GM19351 (cell line): Measurements from ENCODE around the gene NMUR2.

Source experiments
- ATAC-seq: cut with Tn5 transposase; IDR thresholded peaks from one replicate; pipeline ENCODE4 v1.9.1; 2021; ENCODE audit warnings: mild to moderate bottlenecking, moderate library complexity; ENCODE audit not compliant: unreplicated experiment

NMUR2 gene

GRCh38 chr5:152372875-152373274 lies 32.2 kb downstream of the NMUR2 start:
- ATAC-seq: no peak

DNA sequence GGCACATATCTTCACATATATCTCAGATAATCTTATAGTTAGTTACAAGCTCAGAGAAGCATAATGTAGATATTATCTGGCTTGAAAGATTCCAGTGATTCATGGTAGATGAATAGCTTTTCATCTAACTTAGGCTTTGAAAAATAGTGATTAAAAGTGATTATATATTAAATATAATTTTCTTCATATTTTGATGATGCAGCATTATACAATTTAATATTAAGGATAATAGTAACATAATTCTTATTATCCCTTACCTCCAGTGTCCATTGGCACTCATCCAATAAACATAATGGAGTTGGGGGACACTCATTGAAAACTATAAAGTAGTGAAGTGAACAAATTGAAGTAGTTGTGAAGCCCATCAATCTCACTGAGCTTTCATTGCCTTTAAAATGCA lies 35.8 kb downstream of the NMUR2 start:
- ATAC-seq: no peak

GRCh38 chr5:152367554-152367953 lies 37.5 kb downstream of the NMUR2 start:
- ATAC-seq: no peak

DNA sequence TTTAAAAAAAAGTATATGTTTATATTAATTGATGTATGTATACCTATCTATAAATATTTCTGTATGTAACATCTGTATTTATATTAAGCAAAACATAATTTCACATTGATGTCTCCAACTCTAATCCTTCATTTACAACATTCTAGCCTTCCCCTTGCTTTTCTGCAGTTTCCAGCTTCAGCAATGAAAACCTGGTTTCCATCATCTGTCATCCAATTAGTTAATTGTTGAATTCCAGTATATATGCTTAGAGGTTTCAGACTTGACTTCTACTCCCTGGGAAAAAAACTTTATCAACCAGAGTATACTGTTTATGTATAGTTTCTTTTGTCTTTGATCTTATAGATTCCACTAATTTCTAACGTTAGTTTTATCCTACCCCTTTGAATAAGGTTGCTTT lies 38.4 kb downstream of the NMUR2 start:
- no peak for ATAC-seq

DNA sequence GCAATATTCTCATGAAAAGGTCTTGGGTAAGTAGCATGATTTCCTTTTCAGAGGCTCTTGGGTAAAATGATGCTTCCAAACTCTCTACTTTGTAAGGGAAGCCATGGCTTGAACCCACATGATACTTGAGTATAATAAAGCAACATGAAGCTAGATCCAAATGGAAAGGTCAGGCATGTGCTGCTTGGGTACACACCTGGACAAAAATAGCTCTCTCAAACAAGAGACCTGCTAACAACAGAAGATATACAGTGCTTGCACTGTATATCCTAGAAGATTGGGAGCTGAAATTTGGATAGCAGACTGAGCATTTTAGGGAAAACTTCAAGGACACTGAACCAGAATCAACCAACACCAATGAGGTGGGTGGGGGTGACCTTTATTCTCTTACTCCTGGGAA lies 40.2 kb downstream of the NMUR2 start:
- ATAC-seq: no peak

DNA sequence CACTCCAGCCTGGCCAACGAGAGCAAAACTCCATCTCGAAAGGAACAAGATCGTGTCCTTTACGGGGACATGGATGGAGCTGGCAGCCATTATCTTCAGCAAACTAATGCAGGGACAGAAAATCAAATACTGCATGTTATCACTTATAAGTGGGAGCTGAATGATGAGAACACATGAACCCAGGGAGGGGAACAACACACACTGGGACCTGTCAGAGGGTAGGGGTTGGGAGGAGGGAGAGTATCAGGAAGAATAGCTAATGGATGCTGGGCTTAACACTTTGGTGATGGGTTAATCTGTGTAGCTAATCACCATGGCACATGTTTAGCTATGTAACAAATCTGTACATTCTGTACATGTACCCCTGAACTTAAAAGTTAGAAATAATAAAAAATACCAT lies 40.9 kb downstream of the NMUR2 start:
- no peak for ATAC-seq

GRCh38 chr5:152358861-152359568 lies 46.1 kb downstream of the NMUR2 start:
- ATAC-seq: no peak

DNA sequence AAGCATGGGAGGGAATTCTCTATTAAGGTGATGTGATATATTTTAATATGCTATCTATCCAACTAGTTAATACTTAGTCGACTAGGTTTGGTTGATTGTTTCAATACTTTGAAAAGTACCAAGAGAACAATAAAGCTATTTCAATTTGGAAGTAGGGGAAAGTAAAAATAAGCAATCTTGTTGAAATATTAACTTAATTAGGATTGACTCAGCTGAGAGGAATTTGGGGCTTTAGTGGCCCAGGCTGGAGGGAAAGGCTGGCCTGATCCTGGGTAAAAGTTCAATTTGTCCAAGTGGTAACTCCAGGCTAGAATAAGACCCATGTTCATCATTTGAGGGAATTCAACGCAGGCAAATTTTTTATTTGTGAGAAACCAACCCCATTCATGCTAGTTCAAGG lies 48.6 kb downstream of the NMUR2 start:
- no peak for ATAC-seq

GRCh38 chr5:152355061-152355460 lies 50.0 kb downstream of the NMUR2 start:
- ATAC-seq: no peak

- no peak for ATAC-seq
Measured at GRCh38 chr5:152353001-152353400, 52.1 kb downstream of the NMUR2 start.

GRCh38 chr5:152349683-152350526 lies 55.2 kb downstream of the NMUR2 start:
- ATAC-seq: peak; percentile 98
